HEK293 (cell line): ENCODE results near the gene CASD1.

Experiments used
- BCL11B ChIP-seq: fragments of 450-650 bp; formaldehyde crosslinking; IDR thresholded peaks from 2 replicates; pipeline ENCODE4 v1.5.1; 2016; ENCODE audit warnings: low read depth, missing biosample characterization, missing genetic modification characterization
- FEZF1 ChIP-seq: fragments of 450-650 bp; formaldehyde crosslinking; IDR thresholded peaks from 2 replicates; pipeline ENCODE4 v1.5.1; 2016; ENCODE audit warnings: missing biosample characterization, missing genetic modification characterization
- GFI1B ChIP-seq: fragments of 450-650 bp; formaldehyde crosslinking; IDR thresholded peaks from 2 replicates; pipeline ENCODE4 v1.5.1; 2016; ENCODE audit warnings: missing biosample characterization, missing genetic modification characterization
- KLF1 ChIP-seq: fragments of 450-650 bp; formaldehyde crosslinking; IDR thresholded peaks from 2 replicates; pipeline ENCODE4 v1.5.1; 2016; ENCODE audit warnings: missing biosample characterization, missing genetic modification characterization
- KLF16 ChIP-seq: fragments of 450-650 bp; formaldehyde crosslinking; IDR thresholded peaks from 2 replicates; pipeline ENCODE4 v1.5.1; 2017; ENCODE audit warnings: missing biosample characterization, missing genetic modification characterization
- KLF8 ChIP-seq: fragments of 450-650 bp; formaldehyde crosslinking; IDR thresholded peaks from 2 replicates; pipeline ENCODE4 v1.5.1; 2016; ENCODE audit warnings: missing biosample characterization, missing genetic modification characterization
- PBX3 ChIP-seq: sonication (generic); formaldehyde crosslinking; IDR thresholded peaks from 2 replicates; pipeline ENCODE4 v1.8.1; 2022; ENCODE audit warnings: mild to moderate bottlenecking, moderate library complexity, missing genetic modification reagents
- RBAK ChIP-seq: fragments of 450-650 bp; formaldehyde crosslinking; IDR thresholded peaks from 2 replicates; pipeline ENCODE4 v1.5.1; 2016; ENCODE audit warnings: missing biosample characterization, missing genetic modification characterization
- SP3 ChIP-seq: fragments of 450-650 bp; formaldehyde crosslinking; IDR thresholded peaks from 2 replicates; pipeline ENCODE4 v1.5.1; 2016; ENCODE audit warnings: missing biosample characterization, missing genetic modification characterization
- ZBTB17 ChIP-seq: fragments of 450-650 bp; formaldehyde crosslinking; IDR thresholded peaks from 2 replicates; pipeline ENCODE4 v1.5.1; 2016; ENCODE audit warnings: missing biosample characterization, missing genetic modification characterization
- ZBTB44 ChIP-seq: fragments of 450-650 bp; IDR thresholded peaks from 2 replicates; pipeline ENCODE4 v1.5.1; 2018; ENCODE audit warnings: missing biosample characterization, mild to moderate bottlenecking, missing genetic modification characterization
- ZEB2 ChIP-seq: fragments of 450-650 bp; formaldehyde crosslinking; IDR thresholded peaks from 2 replicates; pipeline ENCODE4 v1.5.1; 2016; ENCODE audit warnings: missing biosample characterization, missing genetic modification characterization
- ZFP41 ChIP-seq: fragments of 450-650 bp; formaldehyde crosslinking; IDR thresholded peaks from 2 replicates; pipeline ENCODE4 v1.5.1; 2016; ENCODE audit warnings: missing biosample characterization, missing genetic modification characterization, borderline replicate concordance
- ZFP69B ChIP-seq: fragments of 450-650 bp; formaldehyde crosslinking; IDR thresholded peaks from 2 replicates; pipeline ENCODE4 v1.5.1; 2016; ENCODE audit warnings: missing biosample characterization, missing genetic modification characterization
- ZNF138 ChIP-seq: fragments of 450-650 bp; formaldehyde crosslinking; IDR thresholded peaks from 2 replicates; pipeline ENCODE4 v1.5.1; 2016; ENCODE audit warnings: missing biosample characterization, missing genetic modification characterization, borderline replicate concordance
- ZNF223 ChIP-seq: fragments of 450-650 bp; formaldehyde crosslinking; IDR thresholded peaks from 2 replicates; pipeline ENCODE4 v1.5.1; 2016; ENCODE audit warnings: missing biosample characterization, missing genetic modification characterization
- ZNF266 ChIP-seq: fragments of 450-650 bp; formaldehyde crosslinking; IDR thresholded peaks from 2 replicates; pipeline ENCODE4 v1.5.1; 2016; ENCODE audit warnings: missing biosample characterization, missing genetic modification characterization, low read depth
- ZNF280C ChIP-seq: fragments of 450-650 bp; formaldehyde crosslinking; IDR thresholded peaks from 2 replicates; pipeline ENCODE4 v1.5.1; 2016; ENCODE audit warnings: missing biosample characterization, missing genetic modification characterization
- ZNF292 ChIP-seq: fragments of 450-650 bp; formaldehyde crosslinking; IDR thresholded peaks from 2 replicates; pipeline ENCODE4 v1.5.1; 2016; ENCODE audit warnings: low read depth, missing biosample characterization, missing genetic modification characterization, borderline replicate concordance
- ZNF324 ChIP-seq: fragments of 450-650 bp; formaldehyde crosslinking; IDR thresholded peaks from 2 replicates; pipeline ENCODE4 v1.5.1; 2016; ENCODE audit warnings: missing biosample characterization, missing genetic modification characterization
- ZNF350 ChIP-seq: fragments of 450-650 bp; formaldehyde crosslinking; IDR thresholded peaks from 2 replicates; pipeline ENCODE4 v1.5.0; 2017; ENCODE audit warnings: missing biosample characterization, mild to moderate bottlenecking, missing genetic modification characterization
- ZNF366 ChIP-seq: fragments of 450-650 bp; formaldehyde crosslinking; conservative IDR thresholded peaks from 2 replicates; pipeline ENCODE4 v1.5.1; 2016; ENCODE audit warnings: missing biosample characterization, missing genetic modification characterization
- ZNF423 ChIP-seq: fragments of 450-650 bp; formaldehyde crosslinking; IDR thresholded peaks from 2 replicates; pipeline ENCODE4 v1.5.1; 2016; ENCODE audit warnings: missing biosample characterization, missing genetic modification characterization
- ZNF426 ChIP-seq: fragments of 450-650 bp; formaldehyde crosslinking; IDR thresholded peaks from 2 replicates; pipeline ENCODE4 v1.5.1; 2017; ENCODE audit warnings: missing biosample characterization, missing genetic modification characterization, mild to moderate bottlenecking, inconsistent platforms, moderate library complexity
- ZNF510 ChIP-seq: fragments of 450-650 bp; formaldehyde crosslinking; IDR thresholded peaks from 2 replicates; pipeline ENCODE4 v1.5.1; 2018; ENCODE audit warnings: mild to moderate bottlenecking, missing genetic modification characterization, missing biosample characterization; ENCODE audit not compliant: insufficient replicate concordance
- ZNF513 ChIP-seq: fragments of 450-650 bp; IDR thresholded peaks from 2 replicates; pipeline ENCODE4 v1.5.1; 2018; ENCODE audit warnings: missing biosample characterization, missing genetic modification characterization
- ZNF580 ChIP-seq: fragments of 450-650 bp; formaldehyde crosslinking; IDR thresholded peaks from 2 replicates; pipeline ENCODE4 v1.5.1; 2016; ENCODE audit warnings: missing biosample characterization, missing genetic modification characterization
- ZNF626 ChIP-seq: fragments of 450-650 bp; sonication (Bioruptor Pico); formaldehyde crosslinking; IDR thresholded peaks from 2 replicates; pipeline ENCODE4 v1.5.1; 2018; ENCODE audit warnings: missing biosample characterization, missing genetic modification characterization, inconsistent platforms
- ZNF76 ChIP-seq: fragments of 450-650 bp; formaldehyde crosslinking; IDR thresholded peaks from 2 replicates; pipeline ENCODE4; 2016; ENCODE audit warnings: low read depth, missing biosample characterization, missing genetic modification characterization, borderline replicate concordance
- ZNF785 ChIP-seq: fragments of 450-650 bp; formaldehyde crosslinking; IDR thresholded peaks from 2 replicates; pipeline ENCODE4 v1.5.1; 2016; ENCODE audit warnings: missing biosample characterization, missing genetic modification characterization
- ZNF843 ChIP-seq: fragments of 450-650 bp; formaldehyde crosslinking; IDR thresholded peaks from 2 replicates; pipeline ENCODE4 v1.5.1; 2016; ENCODE audit warnings: missing biosample characterization, missing genetic modification characterization
- ZSCAN16 ChIP-seq: fragments of 450-650 bp; formaldehyde crosslinking; IDR thresholded peaks from 2 replicates; pipeline ENCODE4 v1.5.1; 2016; ENCODE audit warnings: missing biosample characterization, missing genetic modification characterization
- ZSCAN23 ChIP-seq: fragments of 450-650 bp; formaldehyde crosslinking; IDR thresholded peaks from 2 replicates; pipeline ENCODE4 v1.5.1; 2016; ENCODE audit warnings: missing biosample characterization, missing genetic modification characterization
- ZSCAN30 ChIP-seq: fragments of 450-650 bp; IDR thresholded peaks from 2 replicates; pipeline ENCODE4 v1.5.1; 2018; ENCODE audit warnings: missing biosample characterization, mild to moderate bottlenecking, missing genetic modification characterization, moderate library complexity
- ZXDB ChIP-seq: fragments of 450-650 bp; formaldehyde crosslinking; IDR thresholded peaks from 2 replicates; pipeline ENCODE4 v1.5.1; 2016; ENCODE audit warnings: missing biosample characterization, missing genetic modification characterization

The CASD1 gene

GRCh38 chr7:94509887-94510581, 425 bp downstream of the CASD1 start (continued):
- no peak for TF ChIP-seq ZNF785
- TF ChIP-seq ZNF423 (tag by site-specific recombination) = 0 out of 2 replicates have a peak, but pooled peaks have one; percentile 42
- TF ChIP-seq PBX3 (CRISPR knock-in tag) = peak; percentile 87
- no peak for TF ChIP-seq ZFP41 (tag by site-specific recombination)
- no peak for TF ChIP-seq ZNF280C (tag by site-specific recombination)
- no peak for TF ChIP-seq ZNF513 (tag by site-specific recombination)
- TF ChIP-seq ZEB2 (tag by site-specific recombination) = no peak
- TF ChIP-seq ZNF366 = no peak
- no peak for TF ChIP-seq RBAK (tag by site-specific recombination)
- no peak for TF ChIP-seq ZSCAN23
- TF ChIP-seq ZNF580 (tag by site-specific recombination) = peak; percentile 5; the same call in 1 of the 2 replicates
- TF ChIP-seq SP3 (tag by site-specific recombination) = peak; percentile 71
- TF ChIP-seq ZBTB17 (tag by site-specific recombination) = no peak
- TF ChIP-seq ZBTB44 (tag by site-specific recombination) = no peak
- 0 out of 2 replicates have a peak, but pooled peaks have one; percentile 37 for TF ChIP-seq KLF16 (tag by site-specific recombination)
- TF ChIP-seq ZNF76 (tag by site-specific recombination) = no peak; the same call in 1 of the 2 replicates
- no peak for TF ChIP-seq ZNF426
- 0 out of 2 replicates have a peak, but pooled peaks have one; percentile 33 for TF ChIP-seq KLF8 (tag by site-specific recombination)
- 0 out of 2 replicates have a peak, but pooled peaks have one; percentile 2 for TF ChIP-seq FEZF1 (tag by site-specific recombination)
- no peak for TF ChIP-seq ZNF510 (tag by site-specific recombination)
- TF ChIP-seq ZXDB = peak; percentile 45
- 0 out of 2 replicates have a peak, but pooled peaks have one; percentile 16 for TF ChIP-seq KLF1 (tag by site-specific recombination)
- TF ChIP-seq ZSCAN30 (tag by site-specific recombination) = peak; percentile 82; the same call in 1 of the 2 replicates
- TF ChIP-seq ZSCAN16 = no peak
- no peak for TF ChIP-seq ZNF843 (tag by site-specific recombination)
- TF ChIP-seq ZNF324 (tag by site-specific recombination) = no peak
- TF ChIP-seq ZNF223 = no peak
- TF ChIP-seq ZNF138 (tag by site-specific recombination) = no peak
- TF ChIP-seq BCL11B = no peak
- no peak for TF ChIP-seq ZNF350 (tag by site-specific recombination)
- TF ChIP-seq GFI1B (tag by site-specific recombination) = no peak
- no peak for TF ChIP-seq ZNF626 (tag by site-specific recombination)
- TF ChIP-seq ZNF266 (tag by site-specific recombination) = no peak
- no peak for TF ChIP-seq ZNF292 (tag by site-specific recombination)
- peak; percentile 85 for TF ChIP-seq ZFP69B (tag by site-specific recombination)
